OCI-LY3 (cell line): ENCODE measurements around the gene MAP7D3.

Experiments used
- H2AFZ ChIP-seq: fragments of 200-600, 300-600 bp; shearing (Covaris generic); 2 replicates; pipeline ENCODE4 v1.6.0; 2014; ENCODE audit warnings: antibody characterized with exemption, low read depth, low read length
- H3K27ac ChIP-seq: fragments of 200-600, 300-600 bp; sonication (generic); 2 replicates; pipeline ENCODE4 v1.5.1; 2014; ENCODE audit warnings: mild to moderate bottlenecking, low read length, moderate library complexity, mixed read lengths
- H3K27me3 ChIP-seq: fragments of 200-600, 300-600 bp; sonication (generic); 2 replicates; pipeline ENCODE4 v1.6.1; 2014; ENCODE audit warnings: low read depth, low read length, mixed read lengths
- H3K36me3 ChIP-seq: fragments of 200-600, 300-600 bp; sonication (generic); replicated peaks from 2 replicates; pipeline ENCODE3; 2014; ENCODE audit warnings: low read depth, low read length, mixed read lengths
- H3K4me1 ChIP-seq: fragments of 300-600, 200-600 bp; sonication (generic); 2 replicates; pipeline ENCODE4 v1.6.1; 2014; ENCODE audit warnings: low read length, mixed read lengths
- H3K4me2 ChIP-seq: fragments of 200-600, 300-600 bp; sonication (generic); 2 replicates; pipeline ENCODE4 v1.6.1; 2014; ENCODE audit warnings: low read length, mixed read lengths
- H3K4me3 ChIP-seq: fragments of 300-600, 200-600 bp; sonication (generic); 2 replicates; pipeline ENCODE4 v1.5.1; 2014; ENCODE audit warnings: antibody characterized with exemption, mild to moderate bottlenecking, low read length, moderate library complexity
- H3K79me2 ChIP-seq: fragments of 300-600, 200-600 bp; shearing (Covaris generic); 2 replicates; pipeline ENCODE4 v1.6.1; 2014; ENCODE audit warnings: mild to moderate bottlenecking, low read length, mixed read lengths
- H3K9ac ChIP-seq: fragments of 300-600, 200-600 bp; shearing (Covaris generic); 2 replicates; pipeline ENCODE4 v1.6.0; 2014; ENCODE audit warnings: mild to moderate bottlenecking, low read length, moderate library complexity
- H3K9me3 ChIP-seq: fragments of 200-600, 300-600 bp; shearing (Covaris generic); 2 replicates; pipeline ENCODE4 v1.6.1; 2014; ENCODE audit warnings: low read length, mixed read lengths; ENCODE audit not compliant: insufficient read depth
- H4K20me1 ChIP-seq: fragments of 200-600, 300-600 bp; sonication (generic); 2 replicates; pipeline ENCODE4 v1.6.1; 2016; ENCODE audit warnings: low read length, mixed read lengths; ENCODE audit not compliant: insufficient read depth
- CTCF ChIP-seq: fragments of 200-600, 300-600 bp; sonication (generic); IDR thresholded peaks from 2 replicates; pipeline ENCODE4 v1.5.1; 2014; ENCODE audit warnings: antibody characterized with exemption, low read length, low read depth
- EZH2phosphoT487 ChIP-seq: fragments of 200-600 bp; shearing (Covaris generic); IDR thresholded peaks from 2 replicates; pipeline ENCODE4 v1.6.1; 2018; ENCODE audit warnings: antibody characterized with exemption, mixed run types, low read depth

MAP7D3 gene

GRCh38 chrX:136214551-136214950 is 36.6 kb downstream of the MAP7D3 start:
- no peaks in the 10 kb centered on the region for H4K20me1 ChIP-seq
- H2AFZ ChIP-seq: no peak overlapping the region
- no peak overlapping the region for H3K27ac ChIP-seq
- H3K36me3 ChIP-seq: peaks cover 4% of the 10 kb centered on the region
- H3K4me1 ChIP-seq: peaks cover 5% of the 10 kb centered on the region; the same call in 1 of the 2 replicates
- H3K79me2 ChIP-seq: no peaks in the 10 kb centered on the region
- H3K4me2 ChIP-seq: no peak overlapping the region
- H3K27me3 ChIP-seq: no peaks in the 10 kb centered on the region
- TF ChIP-seq EZH2phosphoT487: no peak
- no peak for TF ChIP-seq CTCF
- H3K4me3 ChIP-seq: no peak overlapping the region
- H3K9ac ChIP-seq: no peak overlapping the region
- no peaks in the 10 kb centered on the region for H3K9me3 ChIP-seq

GRCh38 chrX:136212557-136213111 is 38.6 kb downstream of the MAP7D3 start:
- Histone ChIP-seq H3K4me1 (peaks cover 5% of the 10 kb centered on the region; the same call in 1 of the 2 replicates), H3K79me2 (no peaks in the 10 kb centered on the region), H3K27me3 (no peaks in the 10 kb centered on the region), H3K4me3 (no peak overlapping the region), H3K4me2 (no peak overlapping the region), H3K9ac (no peak overlapping the region), H2AFZ (no peak overlapping the region), H3K27ac (no peak overlapping the region), H4K20me1 (no peaks in the 10 kb centered on the region), H3K36me3 (no peaks in the 10 kb centered on the region), H3K9me3 (no peaks in the 10 kb centered on the region)
- TF ChIP-seq EZH2phosphoT487 (no peak), CTCF (no peak)

GRCh38 chrX:136211766-136212556 is 39.2 kb downstream of the MAP7D3 start:
- Histone ChIP-seq H3K9ac (no peak overlapping the region), H3K36me3 (no peaks in the 10 kb centered on the region), H3K4me2 (no peak overlapping the region), H3K27ac (no peak overlapping the region), H3K9me3 (no peaks in the 10 kb centered on the region), H4K20me1 (no peaks in the 10 kb centered on the region), H3K27me3 (no peaks in the 10 kb centered on the region), H3K4me1 (peaks cover 5% of the 10 kb centered on the region; the same call in 1 of the 2 replicates), H3K4me3 (no peak overlapping the region), H2AFZ (no peak overlapping the region), H3K79me2 (no peaks in the 10 kb centered on the region)
- no peak for TF ChIP-seq EZH2phosphoT487
- no peak for TF ChIP-seq CTCF

- Histone ChIP-seq H3K27me3 (no peaks in the 10 kb centered on the region), H3K4me2 (no peak overlapping the region), H3K4me3 (no peak overlapping the region), H2AFZ (no peak overlapping the region), H3K36me3 (no peaks in the 10 kb centered on the region), H3K9me3 (no peaks in the 10 kb centered on the region), H4K20me1 (no peaks in the 10 kb centered on the region), H3K9ac (no peak overlapping the region), H3K79me2 (no peaks in the 10 kb centered on the region), H3K4me1 (peaks cover 5% of the 10 kb centered on the region; the same call in 1 of the 2 replicates), H3K27ac (no peak overlapping the region)
- TF ChIP-seq EZH2phosphoT487: no peak
- no peak for TF ChIP-seq CTCF
Observed at GRCh38 chrX:136210806-136211205, 40.4 kb downstream of the MAP7D3 start.
